Stimulated activated naive CD4-positive, alpha-beta T cell (primary cell): ENCODE measurements around the gene WNT1.

Experiments used
- DNase-seq, 6 experiments: peaks; one replicate each; lab custom pipeline; 2025; lab: John Stamatoyannopoulos, UW

Gene WNT1

GRCh38 chr12:49000346-49000745 is 22.2 kb downstream of the WNT1 start:
- DNase-seq, result no peak

GRCh38 chr12:49008943-49009342 is 30.8 kb downstream of the WNT1 start:
- DNase-seq, result no peak

GRCh38 chr12:49010092-49010668 is 32.1 kb downstream of the WNT1 start:
- no peak for DNase-seq

GRCh38 chr12:49012739-49013138 is 34.6 kb downstream of the WNT1 start:
- no peak for DNase-seq

- DNase-seq, result no peak
Observed at GRCh38 chr12:49013428-49013827, 35.3 kb downstream of the WNT1 start.

GRCh38 chr12:49014547-49014946 is 36.4 kb downstream of the WNT1 start:
- DNase-seq, result no peak

- no peak for DNase-seq
Observed at GRCh38 chr12:49015196-49015595, 37.1 kb downstream of the WNT1 start.

- peak in 1 of 6 experiments; percentile 38 for DNase-seq
Observed at GRCh38 chr12:49017891-49018260, 39.8 kb downstream of the WNT1 start.

- DNase-seq, result peak; percentile 94 to 97 (median 95)
Observed at GRCh38 chr12:49018261-49019119, 40.4 kb downstream of the WNT1 start, which contains the start of gene PRKAG1. PRKAG1 (minus strand) TSS chr12:49018776; CDS start chr12:49018740, 36 bp downstream.

- no peak for DNase-seq
Observed at GRCh38 chr12:49019120-49019430, 41.0 kb downstream of the WNT1 start.

GRCh38 chr12:49019443-49020324 is 41.6 kb downstream of the WNT1 start:
- peak in 4 of 6 experiments; percentile 11 to 48 (median 16) for DNase-seq

GRCh38 chr12:49020441-49020840 is 42.3 kb downstream of the WNT1 start:
- DNase-seq, result no peak

GRCh38 chr12:49021292-49021915 is 43.3 kb downstream of the WNT1 start:
- no peak for DNase-seq

GRCh38 chr12:49022558-49023178 is 44.5 kb downstream of the WNT1 start:
- no peak for DNase-seq

GRCh38 chr12:49023812-49024211 is 45.7 kb downstream of the WNT1 start:
- no peak for DNase-seq

GRCh38 chr12:49024543-49024942 is 46.4 kb downstream of the WNT1 start:
- DNase-seq, result no peak

- DNase-seq, result no peak
Observed at GRCh38 chr12:49025463-49025862, 47.3 kb downstream of the WNT1 start.

- DNase-seq, result no peak
Observed at GRCh38 chr12:49026101-49026500, 48.0 kb downstream of the WNT1 start.

GRCh38 chr12:49026678-49027480 is 48.8 kb downstream of the WNT1 start:
- no peak for DNase-seq

GRCh38 chr12:49027846-49028555 is 49.9 kb downstream of the WNT1 start:
- no peak for DNase-seq
